DMS53 treated with DMSO at 0.1 percent for 48 hours (cell line): Measurements from ENCODE around the gene RPGRIP1L.

Source experiments
- DNase-seq: peaks from one replicate; lab custom pipeline; 2025; ENCODE audit not compliant: unreplicated experiment; lab: John Stamatoyannopoulos, UW

The RPGRIP1L gene

DNA sequence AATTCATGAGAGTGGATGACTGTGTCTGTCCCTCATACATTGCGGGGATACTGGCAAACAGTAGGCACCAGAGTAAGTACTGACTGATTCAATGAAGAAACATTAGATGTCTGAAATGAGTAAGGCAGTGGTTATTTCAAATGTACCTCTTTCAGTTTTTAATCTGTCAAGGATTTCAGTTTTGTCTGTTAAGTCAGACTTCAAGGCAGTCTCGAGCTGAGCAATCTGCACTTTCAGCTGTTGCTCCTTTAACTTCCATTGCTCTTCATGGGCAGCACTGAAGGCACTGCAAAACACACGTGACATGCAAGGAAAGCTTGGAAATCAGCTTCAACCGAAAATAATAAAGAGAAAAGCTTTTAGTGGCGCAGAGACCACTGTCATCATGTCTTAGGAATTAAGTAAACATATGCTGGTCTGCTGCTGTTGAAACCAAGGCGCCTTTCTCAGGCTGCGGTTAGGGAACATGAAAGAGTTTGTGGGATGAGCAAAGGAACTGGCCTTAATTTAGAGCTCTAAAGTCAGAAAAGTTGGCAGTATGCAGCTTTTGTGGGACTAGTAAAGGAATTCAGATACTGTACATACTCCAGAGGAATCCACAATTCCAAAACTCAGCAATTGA, 38.8 kb downstream of the RPGRIP1L start:
- no peak for DNase-seq

DNA sequence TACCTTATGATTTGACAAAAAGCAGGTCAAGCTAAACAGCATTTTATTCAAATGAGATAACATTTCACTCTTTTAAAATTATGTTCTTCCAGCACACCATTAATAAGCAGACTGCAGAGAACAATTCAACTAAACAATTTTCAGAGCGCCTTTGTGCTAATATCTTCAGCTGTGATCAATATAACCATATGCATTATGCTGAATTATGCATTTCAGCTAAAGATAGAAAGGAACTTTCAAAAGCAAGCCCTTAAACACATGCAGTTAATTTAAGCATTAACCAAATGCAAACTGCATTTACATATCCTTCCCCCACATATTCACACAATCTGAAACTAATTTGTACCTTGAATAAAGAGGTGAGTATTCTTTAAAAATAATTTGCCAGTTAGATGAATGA, 41.6 kb downstream of the RPGRIP1L start:
- DNase-seq, result no peak

DNA sequence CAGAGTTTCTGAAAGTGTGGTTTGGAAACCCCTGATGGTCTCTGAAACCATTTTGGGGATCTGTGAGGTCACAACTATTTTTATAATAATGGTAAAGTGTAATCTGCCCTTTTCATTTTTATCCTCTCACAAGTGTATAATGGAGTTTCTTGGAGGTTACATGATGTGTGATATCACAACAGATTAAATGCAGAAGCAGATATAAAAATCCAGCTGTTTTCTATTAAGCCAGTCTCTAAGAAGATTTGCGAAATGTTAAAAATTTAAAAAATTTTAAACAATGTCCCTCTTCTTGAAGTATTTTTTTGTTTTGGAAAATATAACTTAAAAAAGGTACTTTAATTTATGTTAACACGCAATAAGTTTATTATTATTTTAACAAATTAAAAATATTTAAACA, 48.7 kb downstream of the RPGRIP1L start:
- DNase-seq, result no peak

DNA sequence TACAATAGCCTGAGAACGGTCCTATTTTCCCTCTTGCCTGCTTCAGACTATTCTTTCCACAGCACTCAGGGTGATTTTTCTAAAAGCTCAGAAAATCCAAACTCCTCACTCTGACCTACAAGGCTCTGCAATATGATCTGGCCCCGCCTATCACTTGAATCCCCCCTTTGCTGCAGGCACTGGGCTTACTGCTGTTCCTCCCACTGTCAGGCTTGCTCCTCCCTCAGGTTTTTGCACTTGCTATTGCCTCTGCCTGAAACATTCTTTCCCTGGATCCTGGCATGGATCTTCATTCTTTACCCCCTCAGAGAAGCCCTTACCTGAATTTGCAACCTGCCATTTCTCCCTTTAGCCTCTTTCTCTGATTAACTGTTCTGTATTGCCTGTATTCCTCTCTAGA, 52.3 kb downstream of the RPGRIP1L start:
- no peak for DNase-seq

DNA sequence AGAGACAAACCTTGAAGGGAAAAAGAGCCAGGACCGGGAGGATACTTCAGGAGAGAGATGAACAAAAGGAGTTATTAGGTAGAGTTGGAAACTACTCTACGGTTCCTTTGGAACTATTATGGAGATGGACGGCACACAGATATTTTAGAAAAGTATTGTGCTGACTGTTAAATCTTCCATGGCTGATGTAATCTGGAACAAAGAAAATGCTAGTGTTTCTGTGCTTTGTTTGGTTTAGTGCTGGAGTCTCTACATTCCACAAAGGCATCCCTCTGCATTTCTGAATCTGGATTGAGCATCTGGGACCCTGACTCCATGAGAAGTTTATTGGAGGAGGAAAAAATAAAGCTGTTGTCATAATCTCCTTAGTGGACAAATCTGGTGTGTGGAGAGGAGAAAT, 57.2 kb downstream of the RPGRIP1L start:
- DNase-seq, result no peak

DNA sequence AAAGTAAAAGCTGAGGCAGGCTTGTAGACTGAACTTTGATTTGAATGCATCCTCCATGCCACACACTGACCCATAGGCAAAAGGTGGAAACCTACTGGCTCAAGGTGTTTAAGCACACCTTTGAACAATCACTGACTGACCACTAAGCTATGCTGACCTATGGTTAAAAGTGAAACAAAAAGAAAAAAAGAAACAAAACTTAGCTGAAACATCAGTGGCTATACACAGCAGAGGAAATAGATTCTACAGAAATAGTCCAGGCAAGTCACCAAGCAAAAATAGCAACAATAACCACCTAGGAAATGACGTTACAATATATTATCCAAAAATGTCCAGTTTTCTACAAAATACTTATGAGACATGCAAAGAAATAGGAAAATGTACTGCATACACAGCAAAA, 60.2 kb downstream of the RPGRIP1L start:
- DNase-seq, result no peak

DNA sequence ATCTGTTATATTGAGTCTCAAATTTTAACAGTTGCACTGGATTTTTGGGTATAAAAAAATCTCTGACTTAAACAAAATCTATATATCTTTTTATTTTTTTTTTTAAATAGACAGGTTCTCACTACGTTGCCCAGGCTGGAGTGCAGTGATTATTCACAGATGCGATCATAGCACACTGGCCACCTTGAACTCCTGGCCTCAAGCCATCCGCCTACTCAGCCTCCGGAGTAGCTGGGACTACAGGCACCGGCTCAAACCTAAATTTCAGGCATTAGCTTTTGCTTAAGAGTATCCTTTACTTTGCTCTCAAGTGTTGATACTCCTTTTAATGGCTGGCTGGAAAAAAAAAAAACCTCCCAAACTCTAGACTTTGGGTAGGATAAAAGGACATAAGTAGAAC, 61.6 kb downstream of the RPGRIP1L start:
- DNase-seq, result no peak

DNA sequence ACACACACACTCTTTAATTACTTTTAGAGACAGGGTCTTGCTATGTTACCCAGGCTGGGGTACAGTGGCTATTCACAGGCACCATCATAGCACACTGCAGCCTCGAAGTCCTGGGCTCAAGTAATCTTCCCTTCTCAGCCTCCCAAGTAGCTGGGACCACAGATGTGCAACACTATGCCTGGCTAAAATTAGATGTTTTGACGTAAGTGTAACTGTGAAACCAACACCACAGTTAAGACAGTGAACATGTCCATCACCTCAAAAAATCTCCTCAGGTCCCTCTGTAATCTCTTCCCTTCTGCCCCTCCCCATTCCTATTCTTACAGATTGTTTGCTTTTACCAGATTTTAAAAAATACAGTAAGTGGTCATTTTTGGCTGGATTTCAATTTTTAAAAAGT, 66.7 kb downstream of the RPGRIP1L start:
- no peak for DNase-seq

DNA sequence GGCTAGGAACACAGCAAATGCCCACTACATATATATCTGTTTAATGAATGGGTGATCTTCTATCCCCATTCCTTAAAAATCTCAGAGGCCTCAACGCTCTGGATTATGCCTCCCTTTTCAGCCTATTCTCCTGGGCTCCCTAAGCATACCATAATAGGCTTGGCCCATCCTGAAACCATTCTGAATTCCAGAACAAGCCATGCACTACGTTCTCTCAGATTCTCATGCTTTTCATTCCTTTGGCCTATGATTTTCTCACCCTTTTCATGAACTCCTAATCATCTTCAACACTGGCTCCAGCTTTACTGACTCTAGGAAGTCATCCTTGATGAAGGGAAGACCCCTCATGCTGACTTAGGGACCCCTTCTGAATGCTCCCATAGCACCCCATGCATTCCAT, 71.1 kb downstream of the RPGRIP1L start:
- no peak for DNase-seq

DNA sequence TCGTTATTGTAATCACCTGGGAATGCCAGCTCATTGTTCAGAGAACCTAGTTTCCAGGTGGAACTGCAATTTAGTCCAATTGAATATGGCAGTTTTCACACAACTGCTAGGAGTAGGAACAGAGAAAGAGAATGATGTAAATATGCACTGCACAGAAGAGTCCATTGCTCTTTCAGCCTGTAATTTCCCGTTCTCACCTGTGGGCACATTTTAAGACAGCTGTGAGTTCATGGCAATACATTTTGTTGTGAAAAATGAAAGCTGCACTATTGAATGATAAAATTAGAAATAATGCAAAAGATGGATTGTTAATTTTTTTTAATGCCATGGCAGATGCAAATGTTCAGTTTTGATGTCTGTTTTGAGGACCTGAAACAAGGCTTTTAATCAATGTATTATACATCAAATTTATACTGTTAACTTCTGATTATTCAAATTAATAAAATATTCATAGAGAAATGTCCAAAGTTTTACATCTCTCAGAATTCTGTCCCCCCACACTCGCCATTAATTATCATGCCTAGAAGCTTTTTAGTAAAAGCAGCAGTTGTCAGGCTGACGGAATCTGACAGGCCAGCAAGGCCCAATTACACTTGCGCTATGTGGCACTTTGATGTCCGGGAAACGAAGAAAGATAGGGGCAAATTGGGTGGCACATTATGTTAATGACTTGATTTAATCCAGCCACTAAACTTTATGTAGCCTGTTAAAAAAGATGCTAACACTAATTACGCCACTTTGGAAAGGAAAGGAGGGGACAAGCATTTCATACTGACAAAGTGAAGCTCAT, 72.2 kb downstream of the RPGRIP1L start:
- DNase-seq, result no peak

DNA sequence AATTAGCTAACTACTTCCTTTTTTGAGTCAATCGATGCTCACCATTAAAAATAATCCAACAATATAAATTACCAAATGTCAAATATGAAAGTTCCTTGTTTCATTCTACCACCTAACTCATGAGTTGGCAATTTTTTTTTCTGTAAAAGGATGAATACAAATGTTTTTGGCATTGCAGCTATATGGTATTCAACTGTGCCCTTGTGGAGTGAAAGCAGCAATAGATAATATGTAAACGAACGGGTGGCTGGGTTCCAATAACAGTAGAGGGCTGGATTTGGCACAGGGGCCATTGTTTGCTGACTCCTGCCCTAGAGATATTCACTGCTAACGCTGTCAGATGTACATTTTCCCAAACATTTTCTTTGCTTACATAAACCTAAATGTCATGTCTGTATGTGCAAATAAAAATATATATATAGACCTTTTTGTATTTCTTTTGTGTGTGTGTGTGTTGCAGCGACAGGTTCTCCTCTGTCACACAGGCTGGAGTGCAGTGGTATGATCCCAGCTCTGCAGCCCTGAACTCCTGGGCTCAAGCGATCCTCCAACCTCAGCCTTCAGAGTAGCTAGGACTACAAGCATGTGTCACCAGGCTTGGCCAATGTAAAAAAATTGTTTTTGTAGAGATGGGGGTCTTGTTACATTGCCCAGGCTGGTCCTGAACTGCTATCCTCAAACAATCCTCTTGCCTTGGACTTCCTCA, 73.9 kb downstream of the RPGRIP1L start:
- DNase-seq, result no peak

DNA sequence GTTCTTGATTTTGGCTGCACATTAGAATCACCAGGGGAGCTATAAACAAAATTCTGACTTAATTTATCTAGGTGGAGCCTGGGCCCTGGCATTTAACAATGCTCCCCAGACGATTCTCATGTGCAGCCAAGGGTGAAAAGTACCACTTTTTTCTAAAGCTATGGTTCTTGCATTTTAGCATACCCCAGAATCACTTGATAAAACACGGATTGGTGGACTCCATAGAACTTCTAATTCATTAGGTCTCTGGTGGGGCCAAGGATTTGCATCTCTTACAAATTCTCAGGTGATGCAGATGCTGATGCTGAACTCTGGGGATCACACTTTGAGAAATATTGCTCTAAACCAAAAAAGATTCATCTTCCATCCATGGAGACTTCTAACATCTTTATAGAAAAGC, 74.5 kb downstream of the RPGRIP1L start:
- DNase-seq, result no peak

DNA sequence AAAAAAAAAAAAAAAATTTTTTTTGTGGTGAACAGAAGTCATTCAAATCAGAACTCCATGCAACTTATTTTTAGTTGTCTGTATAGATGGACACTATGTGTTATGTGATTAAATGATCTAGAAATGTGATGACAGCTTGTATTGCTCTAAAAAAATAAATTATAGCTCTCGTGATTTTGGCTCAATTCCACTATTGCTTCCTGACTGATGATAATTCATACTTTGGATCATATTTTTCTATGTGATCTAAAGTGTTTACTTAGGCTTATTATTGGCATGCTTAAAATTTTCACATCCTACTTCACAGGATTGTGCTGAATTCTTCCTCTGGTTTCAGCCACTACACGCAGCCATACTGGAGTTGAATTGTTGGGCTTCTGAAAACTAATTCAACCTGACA, 76.8 kb downstream of the RPGRIP1L start:
- no peak for DNase-seq

DNA sequence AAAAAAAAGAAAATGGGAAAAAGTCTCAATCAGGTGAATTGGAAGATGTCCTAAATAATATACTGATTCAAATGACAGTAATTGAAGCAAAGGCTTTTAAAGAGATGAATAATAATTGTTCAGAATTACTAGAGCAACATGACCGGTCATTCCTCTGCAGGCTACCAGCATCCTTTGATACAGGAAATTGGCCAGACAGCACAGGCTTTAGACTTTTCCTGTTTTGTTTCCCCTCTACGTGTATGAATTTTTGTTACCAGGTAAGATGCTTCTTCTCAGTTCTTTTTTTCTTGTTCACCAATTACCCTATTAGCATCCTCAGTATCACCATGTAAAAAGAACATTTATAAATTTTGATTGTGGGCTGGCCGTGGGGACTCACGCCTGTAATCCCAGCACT, 77.5 kb downstream of the RPGRIP1L start:
- DNase-seq, result no peak

DNA sequence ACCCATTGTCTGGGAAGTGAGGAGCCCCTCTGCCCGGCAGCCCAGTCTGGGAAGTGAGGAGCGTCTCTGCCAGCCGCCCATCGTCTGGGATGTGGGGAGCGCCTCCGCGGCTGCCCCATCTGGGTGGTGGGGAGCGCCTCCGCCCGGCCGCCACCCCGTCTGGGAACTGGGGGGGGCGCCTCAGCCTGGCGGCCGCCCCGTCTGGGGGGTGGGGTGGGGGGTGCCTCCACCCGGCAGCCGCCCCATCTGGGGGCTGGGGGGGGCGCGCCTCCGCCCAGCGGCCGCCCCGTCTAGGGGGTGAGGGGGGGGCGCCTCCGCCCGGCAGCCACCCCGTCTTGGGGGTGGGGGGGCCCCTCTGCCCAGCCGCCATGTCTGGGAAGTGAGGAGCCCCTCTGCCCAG, 78.4 kb downstream of the RPGRIP1L start:
- DNase-seq, result no peak

DNA sequence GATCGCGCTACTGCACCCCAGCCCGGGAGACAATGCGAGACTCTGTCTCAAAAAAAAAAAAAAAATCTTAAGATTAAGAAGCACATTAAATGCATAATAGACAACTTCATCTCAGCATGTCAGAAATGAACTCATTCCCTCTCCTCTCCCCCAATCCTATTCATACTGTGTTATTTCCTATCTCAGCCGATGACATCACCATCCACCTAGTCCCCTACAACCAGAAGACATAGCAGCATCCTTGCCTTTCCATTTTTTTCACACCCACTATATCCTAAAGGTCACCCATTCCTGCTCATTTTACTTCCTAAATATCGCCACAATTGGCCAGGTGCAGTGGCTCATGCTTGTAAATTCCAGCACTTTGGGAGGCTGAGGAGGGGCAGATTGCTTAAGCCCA, 81.3 kb downstream of the RPGRIP1L start:
- no peak for DNase-seq

DNA sequence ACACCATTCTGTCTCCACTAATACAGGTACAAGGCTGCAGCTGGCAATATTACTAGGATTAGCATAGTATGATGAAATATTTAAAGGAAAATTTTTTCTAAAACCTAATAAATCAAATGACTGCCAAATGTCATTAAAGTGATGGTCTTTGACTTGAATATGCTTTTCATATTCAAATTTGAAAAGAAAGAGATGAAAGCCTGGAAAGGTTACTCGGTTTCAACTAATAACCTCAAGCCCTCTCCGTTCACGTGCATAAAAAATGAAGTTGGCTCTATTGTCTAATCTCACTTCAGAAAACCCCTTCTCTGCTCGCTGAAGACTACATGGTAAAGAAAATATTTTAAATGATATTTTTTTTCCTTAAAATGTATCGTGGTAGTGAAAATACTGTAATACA, 83.2 kb downstream of the RPGRIP1L start:
- no peak for DNase-seq

DNA sequence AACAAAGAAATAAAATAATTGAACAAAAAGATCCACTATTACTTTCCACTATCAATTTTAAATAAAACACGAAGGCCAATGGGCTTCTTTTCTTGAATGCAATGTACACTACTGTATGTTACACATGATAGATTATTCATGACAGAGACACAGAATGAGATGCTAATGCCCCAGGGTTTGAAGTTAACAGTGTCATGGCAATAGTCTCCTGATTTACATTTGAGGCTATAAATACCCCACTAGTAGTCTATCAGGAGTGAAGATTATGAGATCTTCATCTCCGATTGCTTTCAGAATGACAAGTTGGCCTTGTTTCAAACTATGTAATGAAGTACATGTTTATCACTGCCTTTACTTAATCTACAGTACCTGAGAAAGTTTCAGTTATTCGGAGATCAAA, 84.4 kb downstream of the RPGRIP1L start:
- DNase-seq, result no peak

DNA sequence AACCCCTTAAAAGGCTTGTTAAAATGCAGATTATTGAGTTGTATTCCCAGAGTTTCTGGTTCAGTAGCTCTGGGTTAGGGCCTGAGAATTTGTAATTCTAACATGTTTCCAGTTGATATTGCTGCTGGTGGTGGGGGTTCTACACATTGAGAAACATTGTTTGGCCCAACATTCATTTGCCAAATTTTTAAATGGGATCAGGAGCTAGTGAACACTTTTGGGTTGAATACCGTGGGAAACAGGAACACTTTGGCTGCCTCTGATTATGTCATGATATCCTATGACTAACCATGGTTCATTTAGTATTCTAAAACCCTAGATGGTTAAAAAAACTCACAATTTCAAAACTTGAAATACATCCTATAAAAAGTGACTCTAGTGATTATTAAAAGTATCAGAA, 89.3 kb downstream of the RPGRIP1L start:
- no peak for DNase-seq

DNA sequence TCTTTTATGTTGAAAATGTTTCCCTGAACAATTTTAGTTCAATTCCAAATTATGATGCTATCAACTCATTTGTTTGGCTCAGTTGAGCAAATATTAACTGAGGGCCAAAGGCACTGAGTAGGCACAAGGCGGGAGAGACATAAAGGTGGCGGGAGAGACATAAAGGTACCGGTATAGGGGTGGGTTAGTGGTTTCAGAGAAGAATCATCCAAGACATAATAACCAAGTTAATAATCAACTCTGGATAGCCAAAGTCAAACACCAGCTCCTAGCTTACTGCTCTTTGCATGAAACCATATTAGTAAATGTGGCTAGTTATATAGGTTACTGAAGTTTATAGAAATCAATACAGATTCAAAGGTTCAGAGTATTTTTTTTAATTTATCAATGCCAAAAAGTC, 91.7 kb downstream of the RPGRIP1L start:
- peak; percentile 68 for DNase-seq

DNA sequence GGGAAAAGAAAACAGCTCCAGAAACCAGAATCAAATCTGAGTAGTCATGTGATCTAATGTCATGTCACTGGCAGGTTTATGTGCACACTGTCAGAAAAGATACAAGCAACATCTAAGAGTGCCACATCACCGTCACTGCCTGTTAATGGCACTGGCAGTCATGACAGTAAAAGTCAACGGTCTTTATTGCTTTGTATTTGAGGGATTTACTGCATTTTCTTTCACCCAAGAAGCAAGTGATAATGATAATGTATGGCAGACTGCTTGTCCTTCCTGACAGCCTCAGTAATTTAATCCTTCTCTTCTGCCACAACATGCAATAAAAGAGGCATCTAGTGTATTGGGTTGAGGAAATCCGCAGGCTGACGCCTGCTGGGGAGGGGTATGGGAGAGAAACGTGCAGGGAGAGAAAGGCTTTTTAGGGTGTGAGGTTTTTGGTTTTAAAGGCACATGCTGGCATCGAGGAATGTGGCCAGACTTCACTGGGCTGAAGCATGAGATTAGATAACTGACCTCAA, 92.4 kb downstream of the RPGRIP1L start:
- DNase-seq, result no peak

DNA sequence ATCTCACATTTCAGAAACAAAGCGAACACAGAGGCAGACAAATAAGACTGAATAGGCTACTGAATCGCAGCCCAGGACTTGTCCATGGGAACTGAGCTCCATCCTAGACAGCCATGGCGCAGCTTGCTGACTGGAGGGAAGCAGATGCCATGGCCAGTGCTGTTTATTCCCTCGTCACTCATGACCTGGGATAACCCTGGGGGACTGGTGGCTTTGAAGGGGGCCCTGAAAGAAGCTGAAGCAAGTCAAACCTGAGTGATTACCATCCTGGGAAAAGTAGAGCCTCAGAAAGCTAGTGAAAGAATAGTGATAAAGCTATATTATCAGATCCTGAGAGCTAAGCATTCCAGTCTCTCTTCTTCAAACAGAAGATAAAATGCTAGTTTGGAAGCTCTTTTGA, 94.1 kb downstream of the RPGRIP1L start:
- DNase-seq, result no peak
